B cell (primary cell): ENCODE measurements around the gene TNFAIP8L3. TPM values are rescaled to one million over a fixed set of nuclear protein-coding genes. Genes with fewer than 3 reads are reported as not detected.

Experiments
- ATAC-seq: fragments of 200-7000 bp; cut with Tn5 transposase; one replicate; pipeline ENCODE4 v1.10.0; 2021; ENCODE audit warnings: low read depth, mild to moderate bottlenecking, moderate number of reproducible peaks, moderate library complexity
- CTCF ChIA-PET: fragments of 350-600 bp; sonication (Branson Sonifier 250); formaldehyde crosslinking; loops from one replicate; lab custom pipeline; 2021; ENCODE audit warnings: antibody characterized with exemption, inconsistent platforms; lab: Charles Lee
- POLR2A ChIA-PET: fragments of 350-600 bp; sonication (Branson Sonifier 250); formaldehyde crosslinking; loops from one replicate; lab custom pipeline; 2021; ENCODE audit warnings: antibody characterized with exemption; lab: Charles Lee
- DNase-seq: peaks from one replicate; pipeline ENCODE4 v3.0.0; 2013
- H2AFZ ChIP-seq: 2 replicates; pipeline ENCODE4 v1.6.1; 2012; ENCODE audit warnings: mild to moderate bottlenecking, low read depth, low read length; ENCODE audit not compliant: insufficient read depth, poor library complexity, severe bottlenecking
- H3K27ac ChIP-seq, 2 donors: 1 replicate in 1 of 2; 2 replicates in 1 of 2; pipeline ENCODE4 v1.5.1; 2012 to 2013; ENCODE audit warnings: low read length in 2 of 2, mild to moderate bottlenecking in 2 of 2, moderate library complexity in 1 of 2
- H3K27me3 ChIP-seq, 4 experiments: fragments of 200-600 bp in 1 of 4; sonication (generic) in 1 of 4; replicated peaks in 1 of 4; 1 replicate in 2 of 4; 2 replicates in 2 of 4; pipeline versions ENCODE4 v1.6.1 to v1.7.0; 2013 to 2016; ENCODE audit warnings: low read length in 3 of 4, mild to moderate bottlenecking in 2 of 4, mixed read lengths in 1 of 4, moderate library complexity in 1 of 4; ENCODE audit not compliant: insufficient read depth in 4 of 4, control insufficient read depth in 3 of 4; ENCODE audit errors: control extremely low read depth in 1 of 4
- H3K36me3 ChIP-seq, 2 experiments: replicated peaks in 1 of 2; 1 replicate in 1 of 2; 2 replicates in 1 of 2; pipeline versions ENCODE4 v1.6.1 to v1.7.1; 2013; ENCODE audit warnings: low read length in 1 of 2; ENCODE audit not compliant: insufficient read depth in 2 of 2, control insufficient read depth in 1 of 2; ENCODE audit errors: control extremely low read depth in 1 of 2, extremely low read depth in 1 of 2
- H3K4me1 ChIP-seq, 2 donors: fragments of 200-600 bp in 1 of 2; sonication (generic) in 1 of 2; 1 replicate in 1 of 2; 2 replicates in 1 of 2; pipeline versions ENCODE4 v1.5.1 to v1.6.1; 2013 to 2017; ENCODE audit warnings: low read length in 2 of 2; ENCODE audit not compliant: control insufficient read depth in 2 of 2, insufficient read depth in 2 of 2
- H3K4me2 ChIP-seq: replicated peaks from 2 replicates; pipeline ENCODE3; 2012; ENCODE audit warnings: mild to moderate bottlenecking, low read depth, low read length; ENCODE audit not compliant: poor library complexity, severe bottlenecking
- H3K4me3 ChIP-seq, 5 experiments: fragments of 200-600 bp in 1 of 5; sonication (generic) in 1 of 5; 1 replicate in 3 of 5; 2 replicates in 2 of 5; pipeline versions ENCODE4 v1.5.1 to v1.7.0; 2011 to 2016; ENCODE audit warnings: low read length in 4 of 5, mild to moderate bottlenecking in 4 of 5, low read depth in 2 of 5, control low read depth in 1 of 5, moderate library complexity in 1 of 5; ENCODE audit not compliant: insufficient read depth in 1 of 5; ENCODE audit errors: control extremely low read depth in 1 of 5, extremely low read depth in 1 of 5
- H3K79me2 ChIP-seq: fragments of 200-600 bp; sonication (generic); one replicate; pipeline ENCODE4 v1.6.0; 2016; ENCODE audit warnings: low read length; ENCODE audit not compliant: control insufficient read depth, insufficient read depth
- H3K9ac ChIP-seq: fragments of 200-600 bp; sonication (generic); 2 replicates; pipeline ENCODE4 v1.6.1; 2017; ENCODE audit warnings: mild to moderate bottlenecking, low read length, moderate library complexity
- H3K9me3 ChIP-seq, 3 donors: one replicate each; pipeline versions ENCODE4 v1.6.1 to v1.7.1; 2013; ENCODE audit warnings: low read length in 2 of 3; ENCODE audit not compliant: control insufficient read depth in 2 of 3, insufficient read depth in 1 of 3; ENCODE audit errors: control extremely low read depth in 1 of 3
- H4K20me1 ChIP-seq: 2 replicates; pipeline ENCODE4 v1.6.0; 2012; ENCODE audit warnings: mild to moderate bottlenecking, low read length; ENCODE audit not compliant: insufficient read depth, control insufficient read depth, poor library complexity, severe bottlenecking
- H3K27ac Mint-ChIP-seq: one replicate; pipeline ENCODE4 v1.8.0; 2021; ENCODE audit warnings: mixed read lengths
- H3K27me3 Mint-ChIP-seq: one replicate; pipeline ENCODE4 v1.8.0; 2021; ENCODE audit warnings: mixed read lengths
- H3K4me1 Mint-ChIP-seq: one replicate; pipeline ENCODE4 v1.8.0; 2021; ENCODE audit warnings: mixed read lengths
- H3K4me3 Mint-ChIP-seq: one replicate; pipeline ENCODE4 v1.8.0; 2021; ENCODE audit warnings: mixed read lengths
- H3K9me3 Mint-ChIP-seq: one replicate; pipeline ENCODE4 v1.8.0; 2022; ENCODE audit warnings: mixed read lengths; ENCODE audit not compliant: insufficient read depth
- EZH2 ChIP-seq: IDR thresholded peaks from 2 replicates; pipeline ENCODE4 v1.6.1; 2012; ENCODE audit warnings: borderline replicate concordance, low read depth, mild to moderate bottlenecking, moderate library complexity, low read length; ENCODE audit not compliant: insufficient read depth, poor library complexity, severe bottlenecking
- WGBS: methylation state at CpG from one replicate; pipeline ENCODE4 v1.1.5; 2013; ENCODE audit warnings: missing lambda C conversion rate; ENCODE audit not compliant: insufficient coverage; 5-methylcytosine and 5-hydroxymethylcytosine counted together
- intact Hi-C: fragments of 100-400 bp; cut with micrococcal nuclease; formaldehyde crosslinking; loops from one replicate; pipeline ENCODE4 v1.10.0; 2022
- polyA plus RNA-seq: library from polyadenylated mRNA; depleted of rRNA; stranded (reverse); fragments of >200 nt; gene quantifications from 2 replicates; pipeline ENCODE4 v1.2.3, GENCODE V29; 2012
- total RNA-seq, 2 donors: library from RNA; stranded (reverse); fragments of 120-200 nt in 1 of 2; gene quantifications; 1 replicate in 1 of 2; 2 replicates in 1 of 2; pipeline versions ENCODE4 v1.2.3 to v1.2.4, GENCODE V29; 2013 to 2022
- TF ChIP-seq, protein P1 (sequence below): fragments of 200-600 bp; IDR thresholded peaks from one replicate; pipeline ENCODE4 v1.8.0; 2022; ENCODE audit warnings: antibody characterized with exemption, mild to moderate bottlenecking

TNFAIP8L3 gene
- total and polyA plus RNA-seq, 2 donors (not counting 1 experiment from before 2014, with no cell fraction given) = not detected

DNA sequence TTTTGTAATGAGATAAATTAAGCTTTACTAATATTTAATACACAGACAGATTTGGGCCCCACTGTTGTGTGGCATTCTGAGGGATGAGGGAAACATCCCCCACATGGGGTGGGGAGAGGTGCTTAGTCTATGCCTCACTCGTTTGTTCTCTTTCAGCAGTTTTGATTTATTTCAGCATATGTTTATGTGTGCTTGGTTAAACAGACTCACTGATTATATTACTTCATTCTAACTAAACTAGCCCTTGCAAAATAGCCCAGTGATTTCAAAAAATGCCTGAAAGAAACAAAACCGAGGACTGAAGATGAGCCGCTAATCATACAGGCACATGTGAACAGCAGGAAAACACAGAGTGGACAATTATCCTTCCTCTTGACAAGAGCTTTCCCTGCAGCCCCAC is 27.2 kb downstream of the TNFAIP8L3 start:
- Histone ChIP-seq H4K20me1 (no peaks in the 10 kb centered on the region), H3K9ac (no peak overlapping the region), H3K79me2 (no peaks in the 10 kb centered on the region), H3K4me3 (no peak overlapping the region), H3K4me1 (no peaks in the 10 kb centered on the region), H3K27me3 (peaks cover 0 to 5% (median 0%) of the 10 kb centered on the region in 4 experiments), H2AFZ (no peak overlapping the region), H3K36me3 (no peaks in the 10 kb centered on the region), H3K4me2 (no peak overlapping the region), H3K9me3 (no peaks in the 10 kb centered on the region), H3K27ac (no peak overlapping the region)
- H3K27ac Mint-ChIP-seq = no peak overlapping the region
- H3K9me3 Mint-ChIP-seq = no peaks in the 10 kb centered on the region
- peaks cover 18% of the 10 kb centered on the region for H3K27me3 Mint-ChIP-seq
- intact Hi-C loops = no loop called here
- no peak overlapping the region for H3K4me3 Mint-ChIP-seq
- DNase-seq = no peak
- TF ChIP-seq, protein P1, sequence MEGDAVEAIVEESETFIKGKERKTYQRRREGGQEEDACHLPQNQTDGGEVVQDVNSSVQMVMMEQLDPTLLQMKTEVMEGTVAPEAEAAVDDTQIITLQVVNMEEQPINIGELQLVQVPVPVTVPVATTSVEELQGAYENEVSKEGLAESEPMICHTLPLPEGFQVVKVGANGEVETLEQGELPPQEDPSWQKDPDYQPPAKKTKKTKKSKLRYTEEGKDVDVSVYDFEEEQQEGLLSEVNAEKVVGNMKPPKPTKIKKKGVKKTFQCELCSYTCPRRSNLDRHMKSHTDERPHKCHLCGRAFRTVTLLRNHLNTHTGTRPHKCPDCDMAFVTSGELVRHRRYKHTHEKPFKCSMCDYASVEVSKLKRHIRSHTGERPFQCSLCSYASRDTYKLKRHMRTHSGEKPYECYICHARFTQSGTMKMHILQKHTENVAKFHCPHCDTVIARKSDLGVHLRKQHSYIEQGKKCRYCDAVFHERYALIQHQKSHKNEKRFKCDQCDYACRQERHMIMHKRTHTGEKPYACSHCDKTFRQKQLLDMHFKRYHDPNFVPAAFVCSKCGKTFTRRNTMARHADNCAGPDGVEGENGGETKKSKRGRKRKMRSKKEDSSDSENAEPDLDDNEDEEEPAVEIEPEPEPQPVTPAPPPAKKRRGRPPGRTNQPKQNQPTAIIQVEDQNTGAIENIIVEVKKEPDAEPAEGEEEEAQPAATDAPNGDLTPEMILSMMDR = no peak
- TF ChIP-seq EZH2 = no peak
- WGBS = 100% methylated on average over 1 of the region's 3 CpGs
- peaks cover 7% of the 10 kb centered on the region for H3K4me1 Mint-ChIP-seq
- ATAC-seq = no peak
- ChIA-PET POLR2A (no interaction called here), CTCF (no interaction called here)

DNA sequence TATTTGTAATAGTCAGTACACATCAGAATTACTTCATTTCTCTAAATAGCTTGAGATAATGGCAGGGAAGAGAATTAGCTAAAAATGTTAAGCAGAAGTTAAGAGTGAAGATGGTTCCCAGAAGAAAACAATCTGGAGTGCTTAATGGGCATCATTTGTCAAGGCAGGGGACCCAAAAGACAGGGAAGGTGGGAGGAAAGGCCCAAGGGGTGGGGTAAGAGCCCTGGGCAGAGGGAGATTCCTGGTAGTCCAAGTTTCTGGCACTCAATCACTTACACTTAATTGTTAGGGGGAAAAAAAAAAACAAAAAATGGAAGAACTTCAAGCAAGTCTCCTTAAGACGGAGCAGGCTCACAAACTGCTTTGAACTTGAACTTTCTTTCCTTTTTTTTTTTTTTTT is 28.9 kb downstream of the TNFAIP8L3 start:
- Histone ChIP-seq H4K20me1 (no peaks in the 10 kb centered on the region), H2AFZ (no peak overlapping the region), H3K4me1 (no peaks in the 10 kb centered on the region), H3K27ac (no peak overlapping the region), H3K4me3 (no peak overlapping the region), H3K9ac (no peak overlapping the region), H3K27me3 (peaks cover 0 to 5% (median 0%) of the 10 kb centered on the region in 4 experiments), H3K36me3 (no peaks in the 10 kb centered on the region), H3K79me2 (no peaks in the 10 kb centered on the region), H3K4me2 (no peak overlapping the region), H3K9me3 (no peaks in the 10 kb centered on the region)
- DNase-seq (no peak), ATAC-seq (no peak)
- POLR2A ChIA-PET = interaction anchor here (0.7 kb wide), 1 partner anchor 11 kb away, joined by 4 read pairs; no protein-coding TSS in a partner anchor
- Mint-ChIP-seq H3K27me3 (peaks cover 18% of the 10 kb centered on the region), H3K4me1 (peaks cover 4% of the 10 kb centered on the region), H3K9me3 (no peaks in the 10 kb centered on the region), H3K4me3 (no peak overlapping the region), H3K27ac (no peak overlapping the region)
- no peak for TF ChIP-seq EZH2
- TF ChIP-seq, protein P1 = no peak
- intact Hi-C loops = no loop called here
- CTCF ChIA-PET = no interaction called here
- 92% methylated on average over 1 of the region's 1 CpG for WGBS
